ENCODE measurements around the gene CCDC148. TPM values are rescaled to one million over a fixed set of nuclear protein-coding genes. Genes with fewer than 3 reads are reported as not detected.

CCDC148 gene
- total RNA-seq, 1 donor from 2014 or later: not detected

DNA sequence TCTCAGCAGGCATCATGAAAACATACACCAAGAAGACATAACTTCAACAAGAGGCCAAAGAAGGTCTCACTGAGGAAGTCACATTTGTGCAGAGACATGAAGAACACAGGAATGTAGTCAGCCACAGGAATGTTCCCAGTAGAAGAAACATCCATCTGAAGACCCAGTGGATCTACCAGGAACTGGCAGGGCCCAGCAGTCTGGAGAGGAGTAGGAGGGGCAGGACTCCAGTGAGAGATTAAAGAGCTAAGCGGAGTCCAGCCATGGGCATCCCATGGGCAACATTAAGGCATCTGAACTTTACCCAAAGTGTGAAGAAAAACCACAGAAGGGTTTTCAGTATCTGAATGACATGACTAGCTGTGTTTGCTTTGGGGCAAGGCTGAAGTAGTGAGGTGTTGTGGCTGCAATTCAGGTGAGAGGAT is 251.8 kb downstream of the CCDC148 start:
- ATAC-seq (ENCODE audit: low read depth): no peak
- POLR2A ChIA-PET: no interaction called here
- CTCF ChIA-PET: no interaction called here
- Mint-ChIP-seq H3K27me3 (no peaks in the 10 kb centered on the region), H3K9me3 (no peaks in the 10 kb centered on the region), H3K4me3 (no peak overlapping the region), H3K4me1 (no peaks in the 10 kb centered on the region), H3K27ac (no peak overlapping the region), H3K36me3 (ENCODE audit: low read depth) (no peaks in the 10 kb centered on the region)
- DNase-seq: no peak
- TF ChIP-seq, protein P1, sequence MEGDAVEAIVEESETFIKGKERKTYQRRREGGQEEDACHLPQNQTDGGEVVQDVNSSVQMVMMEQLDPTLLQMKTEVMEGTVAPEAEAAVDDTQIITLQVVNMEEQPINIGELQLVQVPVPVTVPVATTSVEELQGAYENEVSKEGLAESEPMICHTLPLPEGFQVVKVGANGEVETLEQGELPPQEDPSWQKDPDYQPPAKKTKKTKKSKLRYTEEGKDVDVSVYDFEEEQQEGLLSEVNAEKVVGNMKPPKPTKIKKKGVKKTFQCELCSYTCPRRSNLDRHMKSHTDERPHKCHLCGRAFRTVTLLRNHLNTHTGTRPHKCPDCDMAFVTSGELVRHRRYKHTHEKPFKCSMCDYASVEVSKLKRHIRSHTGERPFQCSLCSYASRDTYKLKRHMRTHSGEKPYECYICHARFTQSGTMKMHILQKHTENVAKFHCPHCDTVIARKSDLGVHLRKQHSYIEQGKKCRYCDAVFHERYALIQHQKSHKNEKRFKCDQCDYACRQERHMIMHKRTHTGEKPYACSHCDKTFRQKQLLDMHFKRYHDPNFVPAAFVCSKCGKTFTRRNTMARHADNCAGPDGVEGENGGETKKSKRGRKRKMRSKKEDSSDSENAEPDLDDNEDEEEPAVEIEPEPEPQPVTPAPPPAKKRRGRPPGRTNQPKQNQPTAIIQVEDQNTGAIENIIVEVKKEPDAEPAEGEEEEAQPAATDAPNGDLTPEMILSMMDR (IDR thresholded peaks at IDR 0.05): no peak
- intact Hi-C loops (cut with micrococcal nuclease): no loop called here

DNA sequence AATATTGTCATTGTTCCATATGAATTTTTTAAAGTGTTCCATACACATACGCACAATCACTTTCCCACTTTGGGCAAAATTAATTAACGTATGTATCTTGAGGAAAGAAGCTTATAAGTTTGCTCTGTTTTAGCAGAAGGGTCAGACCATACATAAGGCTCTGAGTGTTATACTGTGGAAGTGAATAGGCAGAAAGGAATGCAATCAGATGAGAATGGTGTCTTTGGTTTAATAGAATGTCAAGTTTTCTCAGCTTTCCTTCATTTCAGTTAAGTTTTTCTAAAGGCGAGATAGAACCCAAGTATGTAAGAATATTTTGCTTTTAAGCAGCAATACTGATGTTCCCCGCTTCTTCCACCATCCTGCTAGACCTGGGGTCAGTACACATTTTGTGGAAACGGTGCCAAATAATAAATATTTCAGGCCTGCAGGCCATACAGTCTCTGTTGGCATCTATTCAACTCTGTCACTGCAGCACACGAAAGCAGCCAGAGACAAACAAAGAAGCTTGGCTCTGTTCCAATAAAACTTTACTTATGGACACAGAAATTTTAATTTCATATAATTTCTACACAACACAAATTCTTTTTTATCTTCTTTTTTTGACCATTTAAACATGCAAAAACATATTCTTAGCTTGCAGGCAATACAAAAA is 254.3 kb downstream of the CCDC148 start:
- no peak for DNase-seq
- TF ChIP-seq, protein P1 (IDR thresholded peaks at IDR 0.05): no peak
- Mint-ChIP-seq H3K4me1 (peaks cover 1% of the 10 kb centered on the region), H3K9me3 (no peaks in the 10 kb centered on the region), H3K27ac (no peak overlapping the region), H3K36me3 (ENCODE audit: low read depth) (no peaks in the 10 kb centered on the region), H3K27me3 (no peaks in the 10 kb centered on the region), H3K4me3 (no peak overlapping the region)
- ATAC-seq (ENCODE audit: low read depth): no peak
- ChIA-PET POLR2A (no interaction called here), CTCF (no interaction called here)
- intact Hi-C loops (cut with micrococcal nuclease): no loop called here

DNA sequence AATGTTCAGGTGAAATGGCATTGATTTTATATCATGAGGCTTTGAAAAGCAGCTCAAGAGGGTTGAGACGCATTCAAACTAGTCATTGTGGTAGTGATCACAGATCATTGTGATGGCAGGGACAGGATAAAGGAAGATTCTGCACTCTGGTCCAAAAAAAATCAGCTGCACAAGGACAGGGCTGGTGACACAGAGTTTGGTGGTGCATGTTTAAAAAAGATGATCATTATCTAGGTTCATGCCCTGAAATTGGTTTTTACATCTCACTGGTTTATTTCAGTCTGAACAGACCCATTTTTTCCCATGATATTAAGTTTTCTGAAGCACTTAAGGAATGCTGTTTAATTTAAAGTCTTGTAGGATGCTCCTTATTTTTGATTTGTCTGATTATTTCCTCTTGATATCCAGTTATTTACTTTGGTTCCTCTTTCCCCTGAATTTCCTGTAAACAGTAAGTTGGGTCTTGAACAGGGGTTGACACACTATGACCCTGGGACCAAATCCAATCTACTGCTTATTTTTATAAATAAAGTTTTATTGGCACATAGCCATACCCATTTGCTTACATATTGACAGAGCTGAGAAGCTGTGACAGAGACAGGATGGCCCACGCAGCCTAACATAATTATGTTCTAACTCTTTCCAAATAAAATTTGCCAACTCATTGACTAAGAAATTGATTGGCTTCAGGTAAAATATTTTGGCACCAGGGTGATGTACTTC is 256.5 kb downstream of the CCDC148 start:
- no peak overlapping the region for H3K4me3 Mint-ChIP-seq
- ChIA-PET POLR2A (no interaction called here), CTCF (no interaction called here)
- H3K27ac Mint-ChIP-seq: no peak overlapping the region
- peaks cover 2% of the 10 kb centered on the region for H3K4me1 Mint-ChIP-seq
- no peaks in the 10 kb centered on the region for H3K36me3 Mint-ChIP-seq (ENCODE audit: low read depth)
- no peak for DNase-seq
- intact Hi-C loops (cut with micrococcal nuclease): loop anchor here (10.0 kb wide), 2 partner anchors 325 to 705 kb away; partner anchors contain the start of gene ACVR1
- H3K9me3 Mint-ChIP-seq: no peaks in the 10 kb centered on the region
- TF ChIP-seq, protein P1 (IDR thresholded peaks at IDR 0.05): no peak
- no peaks in the 10 kb centered on the region for H3K27me3 Mint-ChIP-seq
- ATAC-seq (ENCODE audit: low read depth): no peak

- DNase-seq: no peak
- H3K4me3 Mint-ChIP-seq: no peak overlapping the region
- intact Hi-C loops (cut with micrococcal nuclease): loop anchor here (10.0 kb wide), 2 partner anchors 323 to 703 kb away; partner anchors contain the start of gene ACVR1
- no peak overlapping the region for H3K27ac Mint-ChIP-seq
- CTCF ChIA-PET: no interaction called here
- TF ChIP-seq, protein P1 (IDR thresholded peaks at IDR 0.05): no peak
- no peaks in the 10 kb centered on the region for H3K36me3 Mint-ChIP-seq (ENCODE audit: low read depth)
- H3K27me3 Mint-ChIP-seq: no peaks in the 10 kb centered on the region
- H3K9me3 Mint-ChIP-seq: no peaks in the 10 kb centered on the region
- ATAC-seq (ENCODE audit: low read depth): no peak
- H3K4me1 Mint-ChIP-seq: peaks cover 2% of the 10 kb centered on the region
- POLR2A ChIA-PET: no interaction called here
These were observed 258.6 kb downstream of the CCDC148 start for GRCh38 chr2:158197940-158198339.

DNA sequence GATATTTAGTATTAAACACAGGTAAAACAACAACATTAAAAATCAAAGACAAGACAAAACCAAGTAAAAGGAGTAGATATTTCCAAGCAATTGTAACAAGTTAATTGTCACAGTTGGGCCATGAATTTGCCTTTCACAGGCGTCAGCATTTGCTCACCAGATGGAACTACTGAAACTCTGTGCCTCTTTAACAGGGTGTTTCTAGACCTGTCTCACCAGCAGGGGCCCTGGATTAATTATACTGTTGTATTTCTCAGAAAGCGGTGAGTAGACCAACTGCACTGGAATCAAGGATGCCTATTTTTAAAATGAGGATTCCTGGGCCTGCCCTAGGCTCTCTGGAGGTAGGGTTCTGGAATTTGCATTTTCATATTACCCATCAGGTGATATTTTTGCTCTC is 262.3 kb downstream of the CCDC148 start:
- DNase-seq (no peak), ATAC-seq (ENCODE audit: low read depth) (no peak)
- ChIA-PET CTCF (no interaction called here), POLR2A (no interaction called here)
- intact Hi-C loops (cut with micrococcal nuclease): loop anchor here (10.0 kb wide), 2 partner anchors 319 to 699 kb away; partner anchors contain the start of gene ACVR1
- Mint-ChIP-seq H3K4me3 (no peak overlapping the region), H3K36me3 (ENCODE audit: low read depth) (no peaks in the 10 kb centered on the region), H3K9me3 (no peaks in the 10 kb centered on the region), H3K27ac (no peak overlapping the region), H3K4me1 (peaks cover 32% of the 10 kb centered on the region), H3K27me3 (no peaks in the 10 kb centered on the region)
- TF ChIP-seq, protein P1 (IDR thresholded peaks at IDR 0.05): no peak
